ENCODE results near the gene LTBP2.

The LTBP2 gene

GRCh38 chr14:74569806-74570591 lies 42.0 kb downstream of the LTBP2 start:
- no peak for FAIRE-seq

GRCh38 chr14:74569387-74569786 lies 42.6 kb downstream of the LTBP2 start:
- no peak for FAIRE-seq

- no peak for FAIRE-seq
These were observed 43.1 kb downstream of the LTBP2 start for GRCh38 chr14:74568911-74569310.

GRCh38 chr14:74568380-74568649 lies 43.7 kb downstream of the LTBP2 start:
- no peak for FAIRE-seq

GRCh38 chr14:74567646-74568379 lies 44.2 kb downstream of the LTBP2 start:
- FAIRE-seq: no peak

GRCh38 chr14:74567219-74567618 lies 44.8 kb downstream of the LTBP2 start:
- no peak for FAIRE-seq

GRCh38 chr14:74566174-74567141 lies 45.6 kb downstream of the LTBP2 start:
- FAIRE-seq: no peak

- FAIRE-seq: no peak
These were observed 48.4 kb downstream of the LTBP2 start for GRCh38 chr14:74563586-74564159.

GRCh38 chr14:74563233-74563585 lies 48.8 kb downstream of the LTBP2 start:
- no peak for FAIRE-seq

- no peak for FAIRE-seq
These were observed 49.4 kb downstream of the LTBP2 start for GRCh38 chr14:74562515-74563232.

- no peak for FAIRE-seq
These were observed 53.4 kb downstream of the LTBP2 start for GRCh38 chr14:74558655-74559054.

- no peak for FAIRE-seq
These were observed 54.3 kb downstream of the LTBP2 start for GRCh38 chr14:74557691-74558090.

GRCh38 chr14:74555476-74556050 lies 56.5 kb downstream of the LTBP2 start:
- no peak for FAIRE-seq

- FAIRE-seq: no peak
These were observed 57.2 kb downstream of the LTBP2 start for GRCh38 chr14:74554742-74555362.

GRCh38 chr14:74552623-74553022 lies 59.4 kb downstream of the LTBP2 start:
- no peak for FAIRE-seq

- no peak for FAIRE-seq
These were observed 60.3 kb downstream of the LTBP2 start for GRCh38 chr14:74551431-74552371.

GRCh38 chr14:74551001-74551400 lies 61.0 kb downstream of the LTBP2 start:
- no peak for FAIRE-seq

- FAIRE-seq: no peak
These were observed 62.0 kb downstream of the LTBP2 start for GRCh38 chr14:74550071-74550470.

- no peak for FAIRE-seq
These were observed 62.4 kb downstream of the LTBP2 start for GRCh38 chr14:74549588-74549987.

- no peak for FAIRE-seq
These were observed 63.2 kb downstream of the LTBP2 start for GRCh38 chr14:74548881-74549280.
